Activated CD4-positive, alpha-beta T cell treated with anti-CD3 and anti-CD28 coated beads, Interleukin-2, amount 10 ng/mL, durations not matched to agents 24 days and 14 days (primary cell): ENCODE measurements around the gene PRIM1. TPM values are rescaled to one million over a fixed set of nuclear protein-coding genes. Genes with fewer than 3 reads are reported as not detected.
"Not testable (repeated sequence)": the region's sequence is repeated elsewhere in the genome, so short reads cannot be mapped to it uniquely, and the experiment has no call there.

Source experiments
- DNase-seq: peaks from one replicate; pipeline ENCODE4 v3.0.0; 2022
- H3K27ac Mint-ChIP-seq: one replicate; pipeline ENCODE4 v1.8.0; 2022; ENCODE audit warnings: mild to moderate bottlenecking, mixed read lengths
- H3K27me3 Mint-ChIP-seq: one replicate; pipeline ENCODE4 v1.8.0; 2022; ENCODE audit warnings: mixed read lengths
- H3K36me3 Mint-ChIP-seq: one replicate; pipeline ENCODE4 v1.8.0; 2022; ENCODE audit warnings: low read depth, mild to moderate bottlenecking, mixed read lengths
- H3K4me1 Mint-ChIP-seq: one replicate; pipeline ENCODE4 v1.8.0; 2021; ENCODE audit warnings: mixed read lengths
- H3K4me3 Mint-ChIP-seq: one replicate; pipeline ENCODE4 v1.8.0; 2022; ENCODE audit warnings: mild to moderate bottlenecking, moderate library complexity, mixed read lengths
- H3K9me3 Mint-ChIP-seq: one replicate; pipeline ENCODE4 v1.8.0; 2021; ENCODE audit warnings: mixed read lengths
- intact Hi-C: fragments of 100-400 bp; cut with micrococcal nuclease; formaldehyde crosslinking; loops from one replicate; pipeline ENCODE4 v1.15.1; 2023
- total RNA-seq: library from RNA; stranded (reverse); gene quantifications from 2 replicates; pipeline ENCODE4 v1.2.3, GENCODE V29; 2022

The PRIM1 gene
- total RNA-seq, 1 donor from 2014 or later: 69.2 TPM

DNA sequence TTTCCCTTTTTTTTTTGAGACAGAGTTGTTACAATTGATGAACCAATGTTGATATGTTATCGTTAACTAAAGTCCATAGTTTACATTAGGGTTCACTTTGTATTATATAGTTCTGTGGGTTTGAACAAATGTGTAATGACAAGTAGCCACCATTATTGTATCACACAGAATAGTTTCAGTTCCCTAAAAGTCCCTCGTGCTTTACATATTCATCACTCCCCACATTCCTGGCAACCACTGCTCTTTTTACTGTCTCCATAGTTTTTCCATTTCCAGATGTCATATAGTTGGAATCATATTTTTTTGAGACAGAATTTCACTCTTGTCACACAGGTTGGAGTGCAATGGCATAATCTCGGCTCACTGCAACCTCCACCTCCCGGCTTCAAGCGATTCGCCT lies 23.5 kb upstream of the PRIM1 start:
- no peak for DNase-seq
- H3K36me3 Mint-ChIP-seq: no peaks in the 10 kb centered on the region
- H3K9me3 Mint-ChIP-seq: no peaks in the 10 kb centered on the region
- H3K27me3 Mint-ChIP-seq: peaks cover 2% of the 10 kb centered on the region
- intact Hi-C loops: no loop called here
- H3K4me3 Mint-ChIP-seq: no peak overlapping the region
- no peaks in the 10 kb centered on the region for H3K4me1 Mint-ChIP-seq
- no peak overlapping the region for H3K27ac Mint-ChIP-seq

DNA sequence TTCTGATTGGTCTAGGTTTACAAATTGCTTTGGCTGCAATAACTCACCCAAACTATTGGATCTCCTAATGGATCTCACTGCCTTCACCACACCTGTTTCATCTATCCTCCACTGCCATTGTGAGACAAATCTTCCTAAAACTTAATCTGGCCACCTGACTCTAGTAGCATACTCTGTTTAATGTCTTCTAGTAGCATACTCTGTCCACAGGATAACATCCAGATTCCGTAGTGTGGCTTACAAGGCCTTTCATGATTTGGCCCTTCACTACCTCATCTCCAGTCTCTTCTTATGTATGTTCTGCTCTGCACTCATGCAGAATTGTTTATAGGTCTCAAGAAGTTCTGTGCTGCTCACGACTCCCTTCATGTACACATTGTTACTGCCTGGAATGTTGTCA lies 21.0 kb upstream of the PRIM1 start:
- Mint-ChIP-seq H3K36me3 (no peaks in the 10 kb centered on the region), H3K27ac (no peak overlapping the region), H3K4me1 (no peaks in the 10 kb centered on the region), H3K27me3 (no peaks in the 10 kb centered on the region), H3K4me3 (no peak overlapping the region), H3K9me3 (no peaks in the 10 kb centered on the region)
- no peak for DNase-seq
- intact Hi-C loops: no loop called here

DNA sequence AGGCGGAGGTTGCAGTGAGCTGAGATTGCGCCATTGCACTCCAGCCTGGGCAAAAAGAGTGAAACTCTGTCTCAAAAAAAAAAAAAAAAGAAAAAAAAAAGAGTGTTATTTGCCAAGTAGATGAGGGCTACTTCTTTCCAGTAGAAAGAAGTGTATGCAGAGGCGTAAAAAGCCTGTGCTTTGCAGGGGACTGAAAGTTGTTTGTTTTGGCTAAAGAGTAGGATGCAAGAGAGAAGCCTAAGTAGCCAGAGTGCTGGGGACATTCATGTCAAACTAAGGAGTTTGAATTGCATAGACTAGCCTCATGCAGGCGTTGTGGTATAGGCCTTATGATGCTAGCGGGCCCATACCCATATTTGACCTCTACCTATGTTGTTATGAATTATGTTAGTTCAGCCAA lies 20.5 kb upstream of the PRIM1 start:
- Mint-ChIP-seq H3K9me3 (no peaks in the 10 kb centered on the region), H3K36me3 (no peaks in the 10 kb centered on the region), H3K27ac (no peak overlapping the region), H3K4me3 (no peak overlapping the region), H3K27me3 (no peaks in the 10 kb centered on the region), H3K4me1 (no peaks in the 10 kb centered on the region)
- intact Hi-C loops: no loop called here
- DNase-seq: no peak

DNA sequence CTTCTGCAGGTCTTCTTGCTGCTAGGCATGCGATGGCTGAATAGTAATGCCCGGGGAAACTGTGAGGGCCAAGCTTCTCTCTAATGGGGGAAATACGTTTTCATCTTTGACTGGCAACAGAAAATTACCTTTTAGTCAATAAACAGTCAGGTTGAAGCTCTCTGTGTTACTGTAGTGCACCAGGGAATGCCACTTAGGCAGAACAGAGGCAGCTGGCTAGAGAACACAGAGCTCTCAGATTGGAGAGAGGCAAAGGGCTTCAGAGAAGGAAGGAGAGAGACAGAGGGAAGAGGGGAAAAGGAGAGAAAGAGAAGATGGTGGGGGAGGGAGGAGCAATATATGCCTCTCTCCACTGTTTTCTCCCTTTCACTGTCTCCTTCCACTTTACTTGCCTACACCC lies 17.7 kb upstream of the PRIM1 start:
- Mint-ChIP-seq H3K4me1 (no peaks in the 10 kb centered on the region), H3K4me3 (no peak overlapping the region), H3K9me3 (no peaks in the 10 kb centered on the region), H3K27me3 (no peaks in the 10 kb centered on the region), H3K27ac (no peak overlapping the region), H3K36me3 (no peaks in the 10 kb centered on the region)
- intact Hi-C loops: no loop called here
- DNase-seq: no peak

DNA sequence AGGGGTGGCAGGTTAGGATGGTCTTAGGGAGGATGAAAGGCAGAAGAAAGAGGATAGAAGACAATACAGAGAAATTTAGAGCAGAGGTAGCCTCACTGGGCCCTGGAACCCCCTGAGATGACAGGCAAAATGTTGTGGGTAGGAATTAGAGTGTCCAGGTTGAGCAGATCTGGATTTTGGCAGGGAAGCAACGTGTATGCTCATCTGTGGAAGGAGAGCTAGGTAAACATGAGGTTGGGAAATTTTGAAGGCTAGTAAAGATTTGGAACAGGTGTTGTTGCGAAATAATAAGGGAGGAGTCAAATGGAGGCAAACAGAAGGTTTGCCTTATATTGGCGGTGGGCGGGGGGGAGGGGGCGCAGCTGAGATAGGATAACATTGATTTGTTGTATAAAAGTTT lies 16.3 kb upstream of the PRIM1 start:
- Mint-ChIP-seq H3K27me3 (no peaks in the 10 kb centered on the region), H3K27ac (no peak overlapping the region), H3K4me3 (no peak overlapping the region), H3K9me3 (no peaks in the 10 kb centered on the region), H3K36me3 (no peaks in the 10 kb centered on the region), H3K4me1 (no peaks in the 10 kb centered on the region)
- intact Hi-C loops: no loop called here
- no peak for DNase-seq

DNA sequence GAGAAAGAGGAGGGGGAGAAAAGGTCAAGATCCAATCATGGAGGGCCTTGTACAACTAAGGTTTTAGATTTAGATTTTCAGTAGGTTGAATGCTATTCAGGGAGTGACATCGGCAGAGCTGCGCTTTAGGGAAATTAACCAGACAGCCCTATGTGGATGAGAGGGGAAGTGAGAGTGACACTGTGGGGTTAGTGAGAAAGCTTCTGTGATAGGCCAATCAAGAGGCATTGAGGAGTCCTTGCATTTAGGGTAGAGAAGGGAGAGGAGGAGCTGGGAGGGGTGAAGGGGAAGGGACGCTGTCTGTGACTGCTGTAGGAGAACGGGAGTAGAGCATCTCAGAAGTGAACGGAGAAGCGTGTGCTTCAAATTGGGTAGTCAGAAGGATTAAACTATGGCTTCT lies 14.4 kb upstream of the PRIM1 start:
- DNase-seq: no peak
- Mint-ChIP-seq H3K4me1 (no peaks in the 10 kb centered on the region), H3K36me3 (no peaks in the 10 kb centered on the region), H3K4me3 (no peak overlapping the region), H3K27me3 (peaks cover 3% of the 10 kb centered on the region), H3K27ac (no peak overlapping the region), H3K9me3 (no peaks in the 10 kb centered on the region)
- intact Hi-C loops: no loop called here

DNA sequence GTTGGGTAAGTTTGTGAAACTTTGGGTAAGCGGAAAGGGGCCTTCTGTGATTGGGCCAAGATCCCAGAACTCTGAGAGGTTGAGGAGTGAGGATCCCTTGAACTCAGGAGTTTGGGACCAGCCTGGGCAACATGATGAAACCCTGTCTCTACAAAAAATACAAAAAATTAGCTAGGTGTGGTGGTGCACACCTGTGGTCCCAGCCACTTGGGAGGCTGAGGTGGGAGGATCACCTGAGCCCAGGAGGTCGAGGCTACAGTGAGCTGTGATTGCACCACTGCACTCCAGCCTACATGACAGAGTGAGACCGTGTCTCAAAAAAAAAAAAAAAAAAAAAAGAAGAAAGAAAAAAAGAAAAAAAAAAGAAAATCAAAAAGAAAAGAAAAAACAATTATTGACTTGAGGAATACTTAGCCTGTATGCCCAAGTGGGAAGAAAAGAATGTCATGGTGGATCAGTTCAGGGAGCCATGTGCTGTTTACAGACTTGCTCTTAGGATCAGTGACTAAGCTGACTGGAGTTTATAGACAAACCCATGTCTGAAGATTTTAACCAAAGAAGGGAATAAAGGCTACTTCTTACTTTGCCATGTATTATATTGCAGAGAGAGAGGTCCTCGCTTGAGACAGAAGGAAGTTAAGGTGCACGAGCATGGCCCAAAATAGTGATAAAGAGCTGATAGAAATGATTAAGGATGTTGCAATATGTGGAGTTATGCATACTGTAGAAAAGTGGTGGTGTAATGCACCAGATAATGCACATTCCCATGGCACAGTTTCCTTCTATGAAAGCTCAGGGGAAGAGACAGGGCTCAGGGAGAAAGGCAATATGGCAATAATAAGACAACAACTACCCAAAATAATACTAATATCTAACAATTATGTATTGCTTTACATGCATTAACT lies 11.9 kb upstream of the PRIM1 start:
- intact Hi-C loops: no loop called here
- no peak for DNase-seq
- H3K9me3 Mint-ChIP-seq: no peaks in the 10 kb centered on the region
- no peaks in the 10 kb centered on the region for H3K4me1 Mint-ChIP-seq
- H3K4me3 Mint-ChIP-seq: no peak overlapping the region
- H3K36me3 Mint-ChIP-seq: no peaks in the 10 kb centered on the region
- no peak overlapping the region for H3K27ac Mint-ChIP-seq
- H3K27me3 Mint-ChIP-seq: peaks cover 5% of the 10 kb centered on the region

DNA sequence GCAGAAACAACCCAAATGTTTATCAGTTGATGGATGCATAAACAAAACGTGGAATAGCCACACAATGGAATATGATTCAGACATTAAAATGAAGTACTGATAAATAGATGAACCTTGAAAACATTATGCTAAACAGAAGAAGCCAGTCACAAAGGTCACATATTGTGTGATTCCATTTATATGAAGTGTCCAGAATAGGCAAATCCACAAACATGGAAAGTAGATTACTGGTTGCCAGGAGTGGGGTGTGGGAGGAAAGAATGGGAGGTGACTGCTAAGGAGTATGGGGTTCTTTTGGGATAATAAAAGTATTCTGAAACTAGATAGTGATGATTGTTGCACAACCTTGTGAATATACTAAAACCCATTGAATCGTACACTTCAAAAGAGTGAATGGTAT lies 9.7 kb upstream of the PRIM1 start:
- Mint-ChIP-seq H3K4me3 (no peak overlapping the region), H3K9me3 (no peaks in the 10 kb centered on the region), H3K27ac (no peak overlapping the region), H3K4me1 (peaks cover 10% of the 10 kb centered on the region), H3K27me3 (peaks cover 8% of the 10 kb centered on the region), H3K36me3 (no peaks in the 10 kb centered on the region)
- no peak for DNase-seq
- intact Hi-C loops: no loop called here

DNA sequence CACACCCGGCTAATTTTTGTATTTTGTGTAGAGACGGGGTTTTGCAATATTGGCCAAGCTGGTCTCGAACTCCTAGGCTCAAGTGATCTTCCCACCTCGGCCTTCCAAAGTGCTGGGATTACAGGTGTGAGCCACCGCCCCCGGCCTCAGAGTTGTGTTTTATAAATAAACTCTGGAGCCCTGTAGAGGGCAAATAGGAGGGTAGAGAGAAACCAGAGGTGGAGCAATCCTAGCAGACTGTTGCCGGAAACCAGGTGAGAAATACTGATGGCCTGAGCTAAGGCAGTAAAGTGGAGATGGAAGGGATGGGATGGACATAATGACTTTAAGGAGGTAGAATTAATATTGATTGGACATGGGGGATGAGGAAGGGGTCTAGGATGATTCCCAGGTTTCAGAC lies 8.3 kb upstream of the PRIM1 start:
- no peak overlapping the region for H3K27ac Mint-ChIP-seq
- intact Hi-C loops: no loop called here
- peaks cover 8% of the 10 kb centered on the region for H3K27me3 Mint-ChIP-seq
- H3K4me3 Mint-ChIP-seq: no peak overlapping the region
- H3K9me3 Mint-ChIP-seq: no peaks in the 10 kb centered on the region
- no peak for DNase-seq
- no peaks in the 10 kb centered on the region for H3K36me3 Mint-ChIP-seq
- H3K4me1 Mint-ChIP-seq: peaks cover 12% of the 10 kb centered on the region

DNA sequence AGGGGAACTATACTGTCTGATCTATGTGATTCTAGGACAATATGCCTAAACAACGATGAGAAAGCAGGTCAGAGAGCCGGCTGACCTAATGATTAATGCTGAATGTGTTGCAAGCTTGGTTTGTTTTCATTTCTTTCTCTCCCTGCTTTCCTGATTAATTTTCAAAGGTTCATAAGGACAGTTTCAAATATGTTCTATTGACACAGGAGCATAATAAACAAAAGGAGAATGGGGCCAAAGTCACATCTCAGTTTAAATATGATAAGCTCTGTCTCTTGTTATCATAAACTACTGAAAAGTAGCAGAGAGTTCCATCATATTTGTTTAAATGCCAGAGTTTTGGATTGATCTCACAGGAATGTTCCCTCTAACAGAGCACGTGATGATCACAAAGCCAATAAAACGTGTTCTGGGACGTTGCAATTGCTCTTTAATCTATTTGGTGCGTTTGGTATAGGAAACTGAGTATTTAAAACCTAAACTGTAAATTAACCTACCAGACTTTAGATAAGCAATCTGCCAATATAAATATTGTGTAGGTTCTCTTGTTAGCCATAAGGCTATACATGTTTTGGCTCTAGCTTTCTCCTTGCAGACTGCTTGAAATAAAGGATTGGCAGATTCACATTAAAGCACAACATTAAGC lies 7.3 kb upstream of the PRIM1 start:
- Mint-ChIP-seq H3K9me3 (no peaks in the 10 kb centered on the region), H3K36me3 (no peaks in the 10 kb centered on the region), H3K27me3 (peaks cover 8% of the 10 kb centered on the region), H3K27ac (no peak overlapping the region), H3K4me1 (peaks cover 13% of the 10 kb centered on the region), H3K4me3 (no peak overlapping the region)
- no peak for DNase-seq
- intact Hi-C loops: loop anchor here (5.0 to 10.0 kb wide), 2 partner anchors 303 to 425 kb away; no protein-coding TSS in a partner anchor

DNA sequence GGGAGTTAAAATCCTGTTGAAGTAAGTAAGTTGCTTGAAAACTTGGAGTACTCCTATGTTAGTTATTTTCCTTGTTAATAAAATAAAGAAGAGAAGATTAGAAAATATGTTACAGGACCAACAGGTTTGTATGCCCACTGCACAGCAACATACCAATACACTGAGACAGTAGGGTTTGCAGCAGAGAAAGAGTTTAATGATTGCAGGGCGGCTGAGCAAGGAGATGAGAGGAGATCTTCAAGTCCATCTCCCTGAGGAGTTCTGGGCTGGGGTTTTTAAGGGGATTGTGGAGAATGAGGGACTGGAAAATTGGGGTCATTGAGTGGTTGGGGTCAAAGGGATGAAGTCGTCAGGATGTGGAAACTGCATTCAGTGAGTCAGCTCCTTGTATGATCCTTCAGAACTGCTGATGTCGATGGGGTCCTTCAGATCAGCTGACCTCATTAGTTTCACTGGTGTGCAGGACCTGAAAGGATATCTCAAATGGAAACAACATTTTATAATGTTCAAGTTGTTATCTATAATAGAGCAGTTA lies 6.7 kb upstream of the PRIM1 start:
- intact Hi-C loops: loop anchor here (5.0 to 10.0 kb wide), 2 partner anchors 304 to 426 kb away; no protein-coding TSS in a partner anchor
- no peak overlapping the region for H3K27ac Mint-ChIP-seq
- no peak for DNase-seq

DNA sequence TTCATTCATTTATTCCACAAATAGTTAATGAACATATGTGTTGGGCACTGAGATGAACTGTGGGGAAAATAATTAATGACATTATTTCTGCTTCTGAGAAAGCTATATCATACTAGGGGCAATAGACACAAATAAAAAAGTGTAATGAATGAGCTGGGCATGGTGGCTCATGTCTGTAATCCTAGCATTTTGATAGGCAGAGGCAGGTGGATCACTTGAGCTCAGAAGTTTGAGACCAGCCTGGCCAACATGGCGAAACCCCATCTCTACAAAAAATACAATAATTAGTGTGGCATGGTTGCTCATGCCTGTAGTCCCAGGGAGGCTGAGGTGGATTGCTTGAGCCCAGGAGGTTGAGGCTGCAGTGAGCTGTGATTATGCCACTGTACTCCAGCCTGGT lies 5.8 kb upstream of the PRIM1 start:
- H3K9me3 Mint-ChIP-seq, H3K4me3 Mint-ChIP-seq, H3K27me3 Mint-ChIP-seq, DNase-seq, H3K36me3 Mint-ChIP-seq, H3K27ac Mint-ChIP-seq: not testable (repeated sequence)
- intact Hi-C loops: loop anchor here (1.0 to 10.0 kb wide), 4 partner anchors 229 to 427 kb away; no protein-coding TSS in a partner anchor
- H3K4me1 Mint-ChIP-seq: peaks cover 17% of the 10 kb centered on the region

More for the DNA sequence above, 6.7 kb upstream of the PRIM1 start:
- Mint-ChIP-seq H3K9me3 (no peaks in the 10 kb centered on the region), H3K27me3 (peaks cover 8% of the 10 kb centered on the region), H3K36me3 (no peaks in the 10 kb centered on the region), H3K4me3 (no peak overlapping the region), H3K4me1 (peaks cover 13% of the 10 kb centered on the region)

DNA sequence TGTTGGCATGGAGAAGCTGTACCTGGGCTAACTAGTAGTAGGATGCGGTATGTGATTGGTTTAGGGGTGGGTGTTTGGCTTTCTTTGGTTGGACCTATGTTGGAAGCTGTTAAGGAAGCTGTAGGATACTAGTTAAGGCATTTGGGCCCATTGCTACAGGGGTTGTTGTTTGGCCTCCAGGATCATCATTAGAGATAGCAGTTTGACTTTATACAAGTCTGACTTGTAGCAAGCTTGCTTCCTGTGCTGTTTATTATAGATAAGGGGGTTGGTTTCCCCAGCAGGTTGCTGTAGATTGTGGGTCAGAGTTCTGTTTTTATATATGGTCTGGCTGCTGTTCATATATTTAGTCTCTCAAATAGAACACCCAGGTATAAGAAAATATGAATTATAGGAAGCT lies 1.4 kb upstream of the PRIM1 start:
- Mint-ChIP-seq H3K27me3 (no peaks in the 10 kb centered on the region), H3K4me3 (no peak overlapping the region), H3K36me3 (peaks cover 23% of the 10 kb centered on the region), H3K27ac (no peak overlapping the region), H3K4me1 (peaks cover 35% of the 10 kb centered on the region), H3K9me3 (no peaks in the 10 kb centered on the region)
- intact Hi-C loops: loop anchor here (5.0 to 10.0 kb wide), 2 partner anchors 359 to 431 kb away; partner anchors contain the start of gene STAT6
- DNase-seq: no peak

DNA sequence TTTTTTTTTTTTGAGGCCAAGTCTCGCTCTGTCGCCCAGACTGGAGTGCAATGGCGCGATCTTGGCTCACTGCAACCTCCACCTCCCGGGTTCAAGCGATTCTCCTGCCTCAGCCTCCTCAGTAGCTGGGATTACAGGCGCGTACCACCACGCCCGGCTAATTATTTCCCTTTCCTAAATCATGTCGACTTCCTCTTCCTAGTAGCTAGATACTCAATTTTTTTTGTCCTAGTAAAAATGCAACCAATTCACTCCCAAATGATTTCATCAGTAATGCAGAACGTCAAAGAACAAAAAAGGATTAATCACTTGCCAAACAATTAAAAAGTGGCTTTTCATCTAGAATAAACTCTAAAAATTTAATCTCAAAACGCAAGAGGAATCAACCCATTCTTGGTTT lies 1.5 kb downstream of the PRIM1 start:
- Mint-ChIP-seq H3K4me1 (peaks cover 40% of the 10 kb centered on the region), H3K4me3 (peak overlapping the region; percentile 98), H3K36me3 (peaks cover 41% of the 10 kb centered on the region), H3K27ac (peak overlapping the region; percentile 48)
- DNase-seq, H3K9me3 Mint-ChIP-seq, H3K27me3 Mint-ChIP-seq: not testable (repeated sequence)
- intact Hi-C loops: loop anchor here (5.0 to 10.0 kb wide), 2 partner anchors 362 to 434 kb away; partner anchors contain the start of gene STAT6
